Renal pelvis (tissue), 4 donors: ENCODE measurements around the gene CPTP. TPM values are rescaled to one million over a fixed set of nuclear protein-coding genes. Genes with fewer than 3 reads are reported as not detected.
"Not testable (repeated sequence)": the region's sequence is repeated elsewhere in the genome, so short reads cannot be mapped to it uniquely, and the experiment has no call there.

ENCODE experiments used
- DNase-seq: peaks from one replicate; pipeline ENCODE4 v3.0.0-alpha.2; 2013
- polyA plus RNA-seq, 3 donors: library from polyadenylated mRNA; unstranded; fragments of 120-200 nt; gene quantifications; one replicate each; pipeline ENCODE4 v1.2.1, GENCODE V29; 2013; ENCODE audit not compliant: insufficient read length in 3 of 3

Gene CPTP
- polyA plus RNA-seq, 3 donors, result 15.2 to 21.4 (median 19.0) TPM

DNA sequence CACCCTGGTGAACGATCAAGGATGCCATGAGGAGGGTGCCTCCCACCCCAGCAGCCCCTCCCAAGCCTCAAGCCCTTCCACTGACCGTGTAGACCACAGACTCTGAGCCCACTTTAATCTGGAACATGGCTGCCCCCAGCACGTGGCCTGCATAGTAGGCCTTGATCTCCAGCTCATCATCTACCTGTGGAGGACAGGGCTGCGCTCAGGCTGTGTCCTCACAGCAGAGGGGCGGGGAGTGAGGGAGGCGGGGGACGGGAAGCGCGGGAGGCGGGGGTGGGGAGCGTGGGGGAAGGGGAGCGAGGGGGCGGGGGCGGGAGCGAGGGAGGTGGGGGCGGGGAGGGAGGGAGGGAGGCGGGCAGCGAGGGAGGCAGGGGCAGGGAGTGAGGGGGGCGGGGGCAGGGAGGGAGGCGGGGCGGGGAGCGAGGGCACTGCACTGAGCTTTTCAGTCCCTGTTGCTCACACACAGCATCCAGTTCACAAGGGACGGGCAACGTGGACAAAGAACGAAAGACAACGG is 9.1 kb upstream of the CPTP start:
- DNase-seq, result no peak

DNA sequence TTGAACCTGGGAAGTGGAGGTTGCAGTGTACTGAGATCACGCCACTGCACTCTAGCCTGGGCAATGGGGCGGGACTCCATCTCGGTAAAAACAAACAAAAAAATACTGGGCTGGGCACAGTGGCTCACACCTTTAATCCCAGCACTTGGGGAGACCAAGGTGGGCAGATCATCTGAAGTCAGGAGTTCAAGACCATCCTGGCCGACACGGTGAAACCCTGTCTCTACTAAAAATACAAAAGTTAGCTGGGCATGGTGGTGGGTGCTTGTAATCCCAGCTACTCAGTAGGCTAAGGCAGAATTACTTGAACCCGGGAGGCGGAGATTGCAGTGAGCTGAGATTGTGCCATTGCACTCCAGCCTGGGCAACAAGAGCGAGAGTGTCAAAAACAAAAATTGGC is 8.4 kb upstream of the CPTP start:
- DNase-seq, result not testable (repeated sequence)

GRCh38 chr1:1317420-1317819 is 7.2 kb upstream of the CPTP start:
- no peak for DNase-seq

DNA sequence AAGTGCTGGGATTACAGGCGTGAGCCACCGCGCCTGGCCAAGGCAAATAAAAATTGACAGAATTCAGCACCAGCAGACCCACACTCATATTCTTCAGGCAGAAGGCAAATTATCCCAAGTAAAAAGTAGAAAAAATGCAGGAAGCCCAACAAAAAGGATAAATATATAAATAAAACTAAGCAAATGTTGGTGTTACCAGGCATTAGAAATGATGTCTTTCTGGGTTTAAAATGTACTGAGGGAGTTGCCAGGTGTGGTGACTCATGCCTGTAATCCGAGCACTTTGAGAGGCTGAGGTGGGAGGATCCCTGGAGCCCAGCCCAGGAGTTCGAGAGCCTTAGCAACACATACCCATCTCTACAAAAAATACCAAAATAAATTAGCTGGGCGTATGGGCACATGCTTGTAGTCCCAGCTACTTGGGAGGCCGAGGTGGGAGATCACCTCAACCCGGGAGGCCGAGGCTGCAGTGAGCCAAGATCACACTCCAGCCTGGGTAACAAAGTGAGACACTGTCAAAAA is 6.4 kb upstream of the CPTP start:
- DNase-seq, result no peak

GRCh38 chr1:1318777-1319645 is 5.6 kb upstream of the CPTP start:
- no peak for DNase-seq

DNA sequence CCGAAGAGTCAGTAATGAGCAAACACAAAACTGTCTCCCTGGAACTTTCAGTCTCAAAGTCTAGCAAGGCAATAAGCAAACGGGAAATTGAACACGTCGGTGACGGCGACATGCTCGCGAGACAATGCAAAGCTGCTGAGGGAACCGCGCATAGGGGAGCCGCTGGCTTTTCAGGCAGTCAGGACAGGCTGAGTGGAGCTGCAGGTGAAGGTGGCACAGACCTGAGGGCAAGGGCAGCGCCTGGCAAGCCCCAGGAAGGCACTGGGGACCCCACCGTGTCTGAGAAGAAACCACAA is 5.0 kb upstream of the CPTP start:
- DNase-seq, result no peak

- DNase-seq, result no peak
Observed at GRCh38 chr1:1320666-1321448, 3.7 kb upstream of the CPTP start.

GRCh38 chr1:1321477-1321876 is 3.1 kb upstream of the CPTP start:
- DNase-seq, result no peak

DNA sequence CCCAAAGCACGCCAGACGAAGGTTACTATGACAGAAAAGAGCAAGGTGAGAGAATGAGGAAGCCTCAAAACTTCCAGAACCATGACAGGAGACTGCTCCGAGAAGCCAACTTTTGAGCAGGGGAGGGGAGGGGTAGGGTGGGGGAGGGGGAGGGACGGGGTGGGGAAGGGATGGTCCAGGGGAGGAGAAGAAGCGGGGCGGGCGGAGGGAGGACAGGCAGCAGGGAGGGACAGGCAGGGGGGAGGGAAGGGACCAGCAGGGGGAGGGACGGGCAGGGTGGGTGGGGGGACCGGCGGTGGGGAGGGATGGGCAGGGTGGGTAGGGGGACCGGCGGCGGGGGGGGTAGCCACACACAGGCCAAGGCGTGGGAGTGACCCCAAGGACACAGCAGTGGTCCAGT is 2.2 kb upstream of the CPTP start:
- no peak for DNase-seq

GRCh38 chr1:1322952-1323351 is 1.6 kb upstream of the CPTP start:
- DNase-seq, result no peak

GRCh38 chr1:1324084-1324523 is 498 bp upstream of the CPTP start:
- no peak for DNase-seq

- no peak for DNase-seq
Observed at GRCh38 chr1:1325288-1326074, 879 bp downstream of the CPTP start.

DNA sequence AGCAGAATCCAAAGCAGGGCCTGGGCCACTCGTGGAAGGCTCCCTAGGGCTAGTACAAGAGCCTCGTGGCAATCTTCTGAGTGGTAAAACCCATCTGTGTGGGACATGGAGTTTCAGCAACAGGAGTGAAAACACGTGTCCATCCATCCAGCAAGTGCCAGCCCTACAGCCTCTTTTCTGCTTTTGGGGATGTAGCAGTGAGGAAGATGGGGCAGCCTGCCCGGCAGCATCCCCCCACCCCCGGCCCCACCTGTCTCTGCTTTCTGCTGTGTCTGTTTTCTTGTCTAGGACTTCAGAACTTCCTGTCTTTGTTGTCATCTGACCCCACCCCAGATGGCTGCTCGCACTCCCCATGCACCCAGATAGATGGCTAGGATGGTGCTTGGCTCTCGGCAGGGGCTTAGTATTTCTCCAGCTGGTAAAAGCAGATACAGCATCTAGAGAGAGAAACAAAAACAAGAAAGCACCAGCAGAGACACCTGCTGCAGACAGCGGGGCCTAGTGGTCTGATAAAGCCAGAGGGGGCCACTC is 1.5 kb downstream of the CPTP start:
- no peak for DNase-seq

DNA sequence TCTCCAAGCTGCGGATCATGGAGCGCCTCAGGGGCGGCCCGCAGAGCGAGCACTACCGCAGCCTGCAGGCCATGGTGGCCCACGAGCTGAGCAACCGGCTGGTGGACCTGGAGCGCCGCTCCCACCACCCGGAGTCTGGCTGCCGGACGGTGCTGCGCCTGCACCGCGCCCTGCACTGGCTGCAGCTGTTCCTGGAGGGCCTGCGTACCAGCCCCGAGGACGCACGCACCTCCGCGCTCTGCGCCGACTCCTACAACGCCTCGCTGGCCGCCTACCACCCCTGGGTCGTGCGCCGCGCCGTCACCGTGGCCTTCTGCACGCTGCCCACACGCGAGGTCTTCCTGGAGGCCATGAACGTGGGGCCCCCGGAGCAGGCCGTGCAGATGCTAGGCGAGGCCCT is 2.7 kb downstream of the CPTP start:
- no peak for DNase-seq

DNA sequence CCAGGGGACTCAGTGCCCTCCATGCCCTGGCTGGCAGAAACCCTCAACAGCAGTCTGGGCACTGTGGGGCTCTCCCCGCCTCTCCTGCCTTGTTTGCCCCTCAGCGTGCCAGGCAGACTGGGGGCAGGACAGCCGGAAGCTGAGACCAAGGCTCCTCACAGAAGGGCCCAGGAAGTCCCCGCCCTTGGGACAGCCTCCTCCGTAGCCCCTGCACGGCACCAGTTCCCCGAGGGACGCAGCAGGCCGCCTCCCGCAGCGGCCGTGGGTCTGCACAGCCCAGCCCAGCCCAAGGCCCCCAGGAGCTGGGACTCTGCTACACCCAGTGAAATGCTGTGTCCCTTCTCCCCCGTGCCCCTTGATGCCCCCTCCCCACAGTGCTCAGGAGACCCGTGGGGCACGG is 3.7 kb downstream of the CPTP start:
- DNase-seq, result no peak

GRCh38 chr1:1329304-1330210 is 5.0 kb downstream of the CPTP start:
- DNase-seq, result no peak

GRCh38 chr1:1330366-1331067 is 5.9 kb downstream of the CPTP start:
- no peak for DNase-seq

- DNase-seq, result no peak
Observed at GRCh38 chr1:1331068-1331965, 6.7 kb downstream of the CPTP start, which contains the start of gene TAS1R3. Gene TAS1R3 (plus strand): TSS chr1:1331280. CDS start chr1:1331346, 66 bp downstream.
